K562 (cell line): ENCODE results near the gene ME3. TPM values are rescaled to one million over a fixed set of nuclear protein-coding genes. Genes with fewer than 3 reads are reported as not detected.

ENCODE experiments used
- ATAC-seq: fragments of 200-7000 bp; cut with Tn5 transposase; 3 replicates; pipeline ENCODE4 v1.9.1; 2020; ENCODE audit warnings: moderate library complexity
- BruUV-seq: library from RNA; stranded (reverse); fragments of 400-500 nt; replicated peaks from 2 replicates; lab custom pipeline; 2021; lab: Mats Ljungman, UMichigan
- CTCF ChIA-PET: fragments of 300-600 bp; formaldehyde crosslinking; extraction: SDS; loops from one replicate; lab custom pipeline; 2021; ENCODE audit warnings: low intra/inter-chr PET ratio; lab: Yijun Ruan, JAX
- POLR2A ChIA-PET: fragments of 300-600, 350-650 bp; sonication (Branson Sonifier 250); formaldehyde crosslinking; extraction: SDS; loops from one replicate; lab custom pipeline; 2021; ENCODE audit warnings: antibody characterized with exemption, inconsistent platforms; lab: Yijun Ruan, JAX
- DNase-seq, 4 experiments: peaks; one replicate each; pipeline versions ENCODE4 v3.0.0 to v3.0.0-alpha.2; 2011 to 2018; ENCODE audit warnings: low spot score in 3 of 4, mixed read lengths in 3 of 4; ENCODE audit errors: extremely low read depth in 1 of 4
- FAIRE-seq: peaks from 2 replicates; lab custom pipeline; 2011; peaks lifted over from hg19 to GRCh38; lab: Jason Lieb, UNC
- H2AFZ ChIP-seq: 2 replicates; pipeline ENCODE4 v1.6.0; 2011; ENCODE audit warnings: low read depth, low read length, control low read depth, inconsistent platforms
- H3K27ac ChIP-seq: fragments of 200-600 bp; 3 replicates; pipeline ENCODE4 v1.8.0; 2011; ENCODE audit warnings: low read depth, mild to moderate bottlenecking, control low read depth, inconsistent platforms, low read length, moderate library complexity, mixed read lengths; ENCODE audit errors: extremely low read depth
- H3K27me3 ChIP-seq, 2 experiments: fragments of 300-600 bp in 1 of 2; 2 replicates in 1 of 2; 3 replicates in 1 of 2; pipeline versions ENCODE4 v1.6.0 to v1.8.0; 2011; ENCODE audit warnings: inconsistent platforms in 2 of 2, low read length in 2 of 2, mild to moderate bottlenecking in 1 of 2, mixed read lengths in 1 of 2, moderate library complexity in 1 of 2; ENCODE audit not compliant: control insufficient read depth in 2 of 2, insufficient read depth in 2 of 2
- H3K36me3 ChIP-seq: fragments of 300-600 bp; 3 replicates; pipeline ENCODE4 v1.8.0; 2011; ENCODE audit warnings: mild to moderate bottlenecking, low read length, inconsistent platforms; ENCODE audit not compliant: control insufficient read depth, insufficient read depth
- H3K4me1 ChIP-seq, 2 experiments: fragments of 200-600 bp in 1 of 2; replicated peaks in 1 of 2; 2 replicates in 1 of 2; 3 replicates in 1 of 2; pipeline versions ENCODE4 v1.5.1 to v1.8.0; 2011; ENCODE audit warnings: inconsistent platforms in 2 of 2, low read length in 2 of 2, mild to moderate bottlenecking in 1 of 2, mixed read lengths in 1 of 2, moderate library complexity in 1 of 2; ENCODE audit not compliant: control insufficient read depth in 2 of 2, insufficient read depth in 2 of 2
- H3K4me2 ChIP-seq: 2 replicates; pipeline ENCODE4 v1.6.1; 2011; ENCODE audit warnings: low read length, control low read depth, inconsistent platforms, mixed read lengths; ENCODE audit not compliant: insufficient read depth
- H3K4me3 ChIP-seq: fragments of 200-600 bp; sonication (generic), shearing (Covaris generic); 2 replicates; pipeline ENCODE4 v1.5.1; 2016; ENCODE audit warnings: control low read depth, inconsistent platforms
- H3K79me2 ChIP-seq: fragments of 200-600 bp; 3 replicates; pipeline ENCODE4 v1.8.0; 2011; ENCODE audit warnings: low read length, inconsistent platforms; ENCODE audit not compliant: control insufficient read depth, insufficient read depth
- H3K9ac ChIP-seq, 2 experiments: 2 replicates each; pipeline versions ENCODE4 v1.6.0 to v1.6.1; 2011; ENCODE audit warnings: low read depth in 2 of 2, low read length in 2 of 2, control low read depth in 1 of 2, inconsistent platforms in 1 of 2, mild to moderate bottlenecking in 1 of 2, mixed read lengths in 1 of 2; ENCODE audit not compliant: insufficient read depth in 1 of 2
- H3K9me1 ChIP-seq: one replicate; pipeline ENCODE4 v1.6.0; 2011; ENCODE audit warnings: inconsistent platforms, mild to moderate bottlenecking, low read length, moderate library complexity; ENCODE audit not compliant: control insufficient read depth, insufficient read depth
- H3K9me3 ChIP-seq: replicated peaks from 2 replicates; pipeline ENCODE4 v1.5.1; 2011; ENCODE audit warnings: low read depth, low read length, inconsistent platforms; ENCODE audit not compliant: control insufficient read depth, insufficient read depth
- H4K20me1 ChIP-seq: replicated peaks from 2 replicates; pipeline ENCODE4 v1.6.1; 2011; ENCODE audit warnings: low read length, inconsistent platforms, mixed read lengths; ENCODE audit not compliant: control insufficient read depth, insufficient read depth
- HDAC6 ChIP-seq: IDR thresholded peaks from 2 replicates; pipeline ENCODE4 v1.6.1; 2012; ENCODE audit warnings: low read depth, mild to moderate bottlenecking, control low read depth, inconsistent platforms, low read length, moderate library complexity
- HEY1 ChIP-seq: fragments of 250-450 bp; sonication (Bioruptor Pico); IDR thresholded peaks from 2 replicates; pipeline ENCODE4 v1.5.0; 2020; ENCODE audit warnings: mild to moderate bottlenecking, moderate library complexity, borderline replicate concordance
- MLX ChIP-seq, 2 experiments: fragments of 450-650 bp in 1 of 2; sonication (generic) in 1 of 2; formaldehyde crosslinking; conservative IDR thresholded peaks; 2 replicates each; pipeline versions ENCODE4 v1.4.0 to v1.8.1; 2020 to 2022; ENCODE audit warnings: mild to moderate bottlenecking in 1 of 2, missing genetic modification reagents in 1 of 2
- POLR2B ChIP-seq: fragments of 450-650 bp; IDR thresholded peaks from 2 replicates; pipeline ENCODE4 v1.6.1; 2018; ENCODE audit warnings: low read depth; ENCODE audit not compliant: partially characterized antibody
- PREB ChIP-seq: sonication (generic); formaldehyde crosslinking; IDR thresholded peaks from 2 replicates; pipeline ENCODE4 v1.8.1; 2023; ENCODE audit warnings: mild to moderate bottlenecking, missing genetic modification reagents
- PTBP1 ChIP-seq: fragments of 200-400 bp; formaldehyde crosslinking; IDR thresholded peaks from 2 replicates; pipeline ENCODE4 v1.6.1; 2017; ENCODE audit warnings: low read depth, low read length
- SMARCE1 ChIP-seq: fragments of 450-650 bp; IDR thresholded peaks from 2 replicates; pipeline ENCODE4 v1.7.1; 2016; ENCODE audit warnings: mild to moderate bottlenecking
- TCFL5 ChIP-seq: fragments of 250-450 bp; sonication (Bioruptor Pico); conservative IDR thresholded peaks from 2 replicates; pipeline ENCODE4 v1.6.1; 2021; ENCODE audit warnings: mild to moderate bottlenecking, moderate library complexity, matching md5 sums
- THRB ChIP-seq: fragments of 450-650 bp; formaldehyde crosslinking; conservative IDR thresholded peaks from 2 replicates; pipeline ENCODE4 v1.4.0; 2022; ENCODE audit warnings: mild to moderate bottlenecking, missing genetic modification characterization
- ZFP36 ChIP-seq: fragments of 150-350 bp; IDR thresholded peaks from 2 replicates; pipeline ENCODE4 v1.6.1; 2018; ENCODE audit warnings: low read length, low read depth; ENCODE audit not compliant: partially characterized antibody
- ZNF395 ChIP-seq: fragments of 200-800 bp; sonication (Bioruptor generic); IDR thresholded peaks from 2 replicates; pipeline ENCODE4 v1.6.1; 2017; ENCODE audit warnings: missing genetic modification characterization, missing compliant biosample characterization
- ZNF408 ChIP-seq: fragments of 250-450 bp; sonication (Bioruptor Pico); IDR thresholded peaks from 2 replicates; pipeline ENCODE4 v1.4.0; 2020; ENCODE audit warnings: low read depth, mild to moderate bottlenecking, moderate library complexity
- WGBS: fragments of 100-300 bp; shearing (Covaris generic); methylation state at CpG from one replicate; pipeline ENCODE4 v1.1.6; 2016; ENCODE audit warnings: low coverage, mixed read lengths; ENCODE audit not compliant: insufficient coverage; ENCODE audit errors: missing lambda C conversion rate; 5-methylcytosine and 5-hydroxymethylcytosine counted together
- in situ Hi-C: fragments of 300-500 bp; cut with MboI; formaldehyde crosslinking; loops from 4 replicates; pipeline ENCODE4 v1.15.0; 2018; ENCODE audit warnings: inconsistent platforms, mixed read lengths
- intact Hi-C: fragments of 100-400 bp; cut with micrococcal nuclease; formaldehyde crosslinking; loops from 2 replicates; pipeline ENCODE4 v1.14.2; 2022
- polyA plus RNA-seq, 8 experiments: library from polyadenylated mRNA; depleted of rRNA in 4 of 8; stranded (reverse) in 5 of 8; unstranded in 3 of 8; fragments of >200 nt; fragmentation: Nextera tagmentation in 2 of 8; fragmentation: Illumina TruSeq in 1 of 8; extraction: Ambion mirVana in 2 of 8; extraction: Trizol in 1 of 8; gene quantifications; 2 replicates each; pipeline versions ENCODE4 v1.2.1 to v1.2.3, GENCODE V29; 2011 to 2014; ENCODE audit warnings: inconsistent platforms in 1 of 8, missing spikeins in 1 of 8
- total RNA-seq, 7 experiments: library from RNA; depleted of rRNA in 6 of 7; stranded (reverse); fragments of >200 nt in 6 of 7; fragmentation: Illumina TruSeq in 2 of 7; extraction: Trizol in 2 of 7; gene quantifications; 2 replicates each; pipeline versions ENCODE4 v1.2.1 to v1.2.3, GENCODE V29; 2011 to 2021; ENCODE audit warnings: low replicate concordance in 1 of 7

ME3 gene
- total and polyA plus RNA-seq, 9 of the 15 experiments (the other 6 are each of a cell fraction or from before 2014, with no cell fraction given) = not detected

GRCh38 chr11:86722006-86722405 is 49.6 kb upstream of the ME3 start:
- BruUV-seq = no TSS peak
- no peak for FAIRE-seq
- POLR2A ChIA-PET = interaction anchor here (0.5 to 1.1 kb wide), 2 partner anchors 13 to 18 kb away, joined by 3 to 4 read pairs; no protein-coding TSS in a partner anchor
- in situ Hi-C loops (no loop called here), intact Hi-C loops (no loop called here)
- no peak overlapping the region for H3K4me2 ChIP-seq
- no peak for TF ChIP-seq TCFL5
- no peak for TF ChIP-seq ZFP36
- no peak for TF ChIP-seq PTBP1
- TF ChIP-seq HEY1 (CRISPR knock-in tag) = no peak
- no peak for TF ChIP-seq SMARCE1
- no peak for TF ChIP-seq HDAC6
- TF ChIP-seq POLR2B = no peak
- no peak for TF ChIP-seq ZNF395
- TF ChIP-seq PREB (CRISPR knock-in tag) = no peak
- no peak for TF ChIP-seq THRB (CRISPR knock-in tag)
- TF ChIP-seq ZNF408 (CRISPR knock-in tag) = no peak
- TF ChIP-seq MLX (CRISPR knock-in tag; conservative IDR thresholded peaks at IDR 0.05) = no peak
- no peak for DNase-seq
- no peak overlapping the region for H3K27ac ChIP-seq
- no peak overlapping the region for H3K4me3 ChIP-seq
- H3K9me1 ChIP-seq = no peaks in the 10 kb centered on the region
- no peaks in the 10 kb centered on the region for H4K20me1 ChIP-seq
- WGBS = 0% methylated on average over 1 of the region's 1 CpG
- CTCF ChIA-PET = no interaction called here
- H3K79me2 ChIP-seq = no peaks in the 10 kb centered on the region
- no peaks in the 10 kb centered on the region for H3K27me3 ChIP-seq
- H3K9ac ChIP-seq = no peak overlapping the region
- H3K4me1 ChIP-seq = no peaks in the 10 kb centered on the region
- no peaks in the 10 kb centered on the region for H3K9me3 ChIP-seq
- H3K36me3 ChIP-seq = no peaks in the 10 kb centered on the region
- no peak for ATAC-seq
- H2AFZ ChIP-seq = no peak overlapping the region
